HG03135 (cell line): ENCODE data around the gene ARHGAP5.

Source experiments
- ATAC-seq: cut with Tn5 transposase; IDR thresholded peaks from one replicate; pipeline ENCODE4 v1.9.1; 2021; ENCODE audit warnings: mild to moderate bottlenecking, moderate library complexity; ENCODE audit not compliant: unreplicated experiment

ARHGAP5 gene

DNA sequence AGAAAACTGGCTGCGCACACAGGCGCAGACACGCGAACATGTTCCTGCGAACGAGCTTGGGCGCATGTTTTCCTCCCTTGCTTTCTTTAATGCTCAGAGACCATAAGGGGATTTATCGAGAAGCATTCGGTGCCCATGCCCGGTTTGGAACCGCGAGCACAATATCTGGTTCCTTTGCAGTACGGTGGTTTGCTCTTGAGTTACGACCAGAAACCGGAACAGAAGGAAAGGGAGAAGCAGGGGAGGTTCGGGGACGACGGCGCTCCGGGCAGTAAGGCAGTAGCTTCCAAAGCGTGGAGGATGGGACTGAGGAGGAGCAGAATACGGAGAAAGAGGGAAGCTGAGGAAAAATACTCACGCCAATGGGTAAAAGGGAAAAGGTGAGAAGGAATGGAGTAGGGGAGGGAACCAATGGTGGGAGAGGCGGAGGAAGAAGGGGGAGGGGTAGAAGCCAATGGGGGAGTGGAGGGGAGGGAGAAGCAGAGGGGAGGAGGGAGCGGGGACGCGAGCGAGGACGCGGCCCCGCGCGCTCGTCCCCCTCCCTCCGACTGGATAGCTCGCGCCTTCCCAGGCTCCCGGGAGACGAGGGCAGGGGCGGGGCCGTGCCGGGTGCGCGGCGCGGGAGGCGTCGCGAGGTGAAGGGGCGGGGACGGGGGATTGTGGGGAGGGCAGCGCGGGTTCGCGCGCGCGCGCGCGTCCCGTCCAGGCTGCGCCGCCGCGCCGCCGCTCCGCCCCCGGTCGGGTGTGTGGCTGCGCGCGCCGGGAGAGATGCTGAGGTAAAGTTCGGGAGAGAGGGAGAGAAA, 625 bp upstream of the ARHGAP5 start:
- peak; percentile 53 for ATAC-seq

GRCh38 chr14:32078023-32078857, 1.1 kb downstream of the ARHGAP5 start:
- ATAC-seq = no peak

- no peak for ATAC-seq
Observed at GRCh38 chr14:32078858-32079216, 1.7 kb downstream of the ARHGAP5 start.

- no peak for ATAC-seq
Observed at GRCh38 chr14:32079264-32079663, 2.2 kb downstream of the ARHGAP5 start.

DNA sequence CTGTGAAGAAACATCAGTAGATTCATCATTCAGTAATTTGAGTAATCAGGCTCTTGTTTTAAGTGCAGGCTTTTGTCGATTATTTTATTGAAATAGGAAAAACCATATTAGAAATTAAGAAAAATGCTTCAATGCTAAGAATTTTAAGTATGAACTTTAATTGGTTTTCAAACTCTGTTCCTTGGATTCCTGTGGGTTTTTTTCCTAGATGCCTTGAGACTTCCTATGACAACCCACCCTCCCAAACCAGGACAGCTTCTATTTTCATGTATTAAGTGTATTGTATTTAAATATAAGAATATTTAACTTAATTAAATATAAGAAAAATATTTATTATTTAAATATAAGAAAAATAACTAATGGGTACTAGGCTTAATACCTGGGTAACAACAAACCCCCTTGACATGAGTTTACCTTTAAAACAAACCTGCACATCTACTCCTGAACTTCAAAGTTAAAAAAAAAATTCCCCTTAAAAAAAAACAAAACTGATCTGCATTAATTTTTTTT, 3.0 kb downstream of the ARHGAP5 start:
- no peak for ATAC-seq

DNA sequence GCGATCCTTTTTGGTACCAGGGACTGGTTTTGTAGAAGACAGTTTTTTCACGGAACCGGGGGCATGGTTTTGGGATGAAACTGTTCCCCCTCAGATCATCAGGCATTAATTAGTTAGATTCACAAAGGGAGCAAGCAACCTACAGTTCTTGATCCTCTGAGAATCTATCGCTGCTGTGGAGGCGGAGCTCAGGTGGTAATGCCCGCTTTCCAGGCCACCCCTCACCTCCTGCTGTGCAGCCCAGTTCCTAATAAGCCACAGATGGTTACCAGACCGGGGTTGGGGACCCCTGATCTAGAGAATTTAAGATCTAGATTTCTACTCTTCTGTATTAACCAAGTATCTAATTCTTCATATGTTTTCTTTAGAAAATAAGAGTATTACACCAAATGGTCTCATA, 4.8 kb downstream of the ARHGAP5 start:
- ATAC-seq = no peak

DNA sequence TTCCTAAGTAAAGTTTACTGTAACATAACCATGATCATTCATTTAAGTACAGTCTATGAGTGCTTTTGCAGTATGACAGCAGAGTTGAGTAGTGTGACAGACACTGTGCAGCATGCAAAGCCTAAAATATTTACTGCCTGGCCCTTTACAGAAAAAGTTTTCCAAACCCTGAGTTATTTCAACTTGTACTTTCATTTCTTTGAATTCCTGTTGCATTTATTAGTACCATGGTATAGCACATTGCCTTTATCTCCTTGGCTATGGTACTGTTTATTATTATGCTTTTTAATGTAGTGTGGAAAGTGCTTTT, 6.2 kb downstream of the ARHGAP5 start:
- ATAC-seq = no peak

DNA sequence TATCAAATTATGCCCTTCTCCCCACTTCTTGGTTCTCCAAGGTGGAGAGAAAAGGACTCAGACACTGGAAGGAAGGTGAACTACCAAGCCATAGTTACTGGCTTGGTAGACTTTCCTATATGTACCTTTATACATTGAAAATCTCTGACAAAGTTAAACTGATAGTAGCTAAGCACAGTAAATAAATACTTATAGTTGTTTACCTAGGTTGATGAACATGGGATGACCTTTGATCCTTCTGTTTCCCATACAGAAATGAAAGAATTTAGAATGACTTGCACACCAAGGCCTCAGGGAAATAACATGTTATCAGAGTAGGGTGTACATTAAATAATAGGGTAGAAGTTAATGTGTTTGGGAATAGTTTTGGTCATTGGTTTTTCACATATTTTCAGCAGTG, 6.7 kb downstream of the ARHGAP5 start:
- no peak for ATAC-seq

GRCh38 chr14:32085182-32085844, 8.2 kb downstream of the ARHGAP5 start:
- no peak for ATAC-seq

DNA sequence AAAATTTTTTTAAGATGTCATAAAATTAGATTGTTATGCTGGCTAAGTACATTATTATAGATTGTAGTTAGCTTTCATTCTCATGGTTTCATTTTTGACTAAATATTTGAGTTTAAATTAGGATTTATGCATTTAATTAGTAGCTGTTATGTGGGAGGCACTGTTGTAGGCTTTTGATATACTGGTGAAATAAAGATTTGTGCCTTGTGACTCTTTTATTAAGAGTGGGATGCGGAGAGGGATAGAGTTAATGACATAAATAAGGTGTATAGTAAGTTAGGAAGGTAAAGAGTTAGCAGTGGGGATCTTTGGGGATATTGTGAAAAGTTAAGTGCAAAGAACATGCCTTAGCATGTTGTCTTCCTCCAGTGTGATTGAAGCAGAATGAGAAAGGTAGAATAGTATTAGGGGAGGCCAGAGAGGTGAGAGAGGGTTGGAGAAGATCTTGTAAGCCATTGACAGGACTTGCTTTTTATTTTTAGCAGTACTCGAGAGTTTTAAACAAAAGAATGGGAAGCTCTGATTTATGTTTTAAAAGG, 8.8 kb downstream of the ARHGAP5 start:
- no peak for ATAC-seq

DNA sequence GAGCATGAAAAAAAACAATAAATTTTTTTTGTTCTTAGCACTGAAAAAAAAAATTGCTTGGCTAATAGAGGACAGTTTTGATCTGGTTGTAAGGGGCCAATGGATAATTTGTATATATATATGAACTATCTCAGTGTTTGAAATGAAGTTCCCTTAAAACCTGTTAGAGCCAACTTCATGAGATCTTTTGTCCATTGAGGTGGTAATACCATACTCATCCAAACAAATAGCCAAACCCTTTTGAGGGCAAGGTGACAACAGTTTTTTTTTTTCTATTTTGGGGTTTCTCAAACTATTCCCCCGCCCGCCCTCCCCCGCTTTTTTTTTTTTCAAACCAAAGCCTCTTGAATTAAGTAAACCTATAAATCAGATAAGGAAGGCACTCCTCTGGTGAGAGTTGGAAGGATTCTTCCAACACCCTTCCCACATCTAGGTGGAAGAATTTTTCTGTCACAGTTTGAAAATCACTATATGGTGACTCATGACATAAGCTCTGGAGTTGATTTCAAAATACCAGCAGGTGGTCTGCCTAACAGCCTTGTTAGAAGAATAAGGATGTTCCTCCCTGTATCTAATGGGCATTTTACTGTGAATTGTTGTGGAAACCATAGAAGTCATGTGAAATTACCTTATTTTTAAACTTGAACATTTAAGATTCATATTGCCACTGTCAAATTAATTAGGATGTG, 10.2 kb downstream of the ARHGAP5 start:
- no peak for ATAC-seq

- no peak for ATAC-seq
Observed at GRCh38 chr14:32087907-32088306, 10.8 kb downstream of the ARHGAP5 start.

DNA sequence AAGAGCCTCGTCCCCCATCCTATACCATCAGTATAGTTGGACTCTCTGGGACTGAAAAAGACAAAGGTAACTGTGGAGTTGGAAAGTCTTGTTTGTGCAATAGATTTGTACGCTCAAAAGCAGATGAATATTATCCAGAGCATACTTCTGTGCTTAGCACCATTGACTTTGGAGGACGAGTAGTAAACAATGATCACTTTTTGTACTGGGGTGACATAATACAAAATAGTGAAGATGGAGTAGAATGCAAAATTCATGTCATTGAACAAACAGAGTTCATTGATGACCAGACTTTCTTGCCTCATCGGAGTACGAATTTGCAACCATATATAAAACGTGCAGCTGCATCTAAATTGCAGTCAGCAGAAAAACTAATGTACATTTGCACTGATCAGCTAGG, 13.6 kb downstream of the ARHGAP5 start:
- ATAC-seq = no peak

GRCh38 chr14:32099473-32099872, 22.4 kb downstream of the ARHGAP5 start:
- no peak for ATAC-seq

DNA sequence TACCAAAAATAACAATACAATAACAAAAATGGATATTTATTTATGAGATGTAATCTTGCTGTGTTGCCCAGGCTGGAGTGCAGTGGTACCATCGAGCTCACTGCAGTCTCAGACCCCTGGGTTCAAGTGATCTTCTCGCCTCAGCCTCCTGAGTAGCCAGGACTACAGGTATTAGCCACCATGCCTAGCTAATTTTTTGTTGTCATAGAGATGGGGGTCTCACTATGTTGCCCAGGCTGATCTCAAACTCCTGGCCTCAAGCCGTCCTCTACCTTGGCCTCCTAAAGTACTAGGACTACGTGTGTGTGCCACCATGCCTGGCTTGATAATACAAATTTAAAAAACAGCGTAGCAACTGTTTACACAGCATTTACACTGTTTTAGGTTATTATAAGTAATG, 23.1 kb downstream of the ARHGAP5 start:
- ATAC-seq = no peak

DNA sequence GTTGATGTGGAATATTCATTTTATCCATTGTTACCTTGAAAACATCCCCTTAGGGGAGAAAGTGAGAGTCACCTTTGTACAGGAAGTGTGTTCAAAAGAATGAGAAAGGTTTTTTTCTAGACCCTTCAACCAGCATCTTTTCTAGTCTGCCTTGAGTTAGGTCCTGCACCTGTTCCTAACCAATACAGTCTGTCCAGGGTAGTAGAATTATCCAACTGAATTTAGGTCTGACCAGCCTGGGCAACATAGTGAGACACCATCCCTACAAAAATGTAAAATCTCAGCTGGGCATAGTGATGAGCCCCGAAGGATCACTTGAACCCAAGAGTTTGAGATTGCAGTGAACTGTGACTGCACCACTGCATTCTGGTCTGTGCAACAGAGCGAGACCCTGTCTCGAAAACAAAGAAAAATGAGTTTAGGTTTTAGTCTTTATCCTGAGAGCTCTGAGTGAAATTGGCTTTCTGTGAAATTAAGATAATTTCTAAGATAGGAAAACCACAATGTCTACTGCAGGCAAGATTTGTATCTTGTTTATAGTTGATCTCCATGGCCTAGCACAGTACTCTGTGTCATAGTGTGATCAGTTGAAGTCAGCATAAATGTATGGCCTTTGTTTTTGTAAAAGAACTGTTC, 25.2 kb downstream of the ARHGAP5 start:
- peak; percentile 79 for ATAC-seq

DNA sequence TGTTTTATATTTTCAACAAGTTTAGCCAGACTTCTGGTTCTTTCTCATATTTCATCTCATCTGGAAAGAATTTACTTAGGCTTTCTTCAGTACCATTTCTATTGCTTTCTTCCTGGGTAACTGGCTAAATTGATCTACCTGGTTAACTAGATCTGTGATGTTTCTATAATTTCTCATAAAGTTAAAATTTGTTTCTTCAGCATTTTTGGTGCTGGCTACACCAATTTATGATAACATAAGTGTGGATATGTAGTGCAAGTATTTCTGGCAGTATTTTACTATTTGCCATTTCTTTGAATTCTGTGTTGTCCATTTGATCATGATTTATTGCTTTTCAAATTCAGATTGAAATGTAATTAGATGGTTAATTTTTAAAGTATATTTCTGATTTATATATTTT, 25.9 kb downstream of the ARHGAP5 start:
- ATAC-seq = no peak

GRCh38 chr14:32104308-32104707, 27.2 kb downstream of the ARHGAP5 start:
- no peak for ATAC-seq

GRCh38 chr14:32104803-32105202, 27.7 kb downstream of the ARHGAP5 start:
- ATAC-seq = no peak
